K562 (cell line): Measurements from ENCODE around the gene TEX28. TPM values are rescaled to one million over a fixed set of nuclear protein-coding genes. Genes with fewer than 3 reads are reported as not detected.

ENCODE experiments used
- polyA plus RNA-seq, 8 experiments: library from polyadenylated mRNA; depleted of rRNA in 4 of 8; stranded (reverse) in 5 of 8; unstranded in 3 of 8; fragments of >200 nt; fragmentation: Nextera tagmentation in 2 of 8; fragmentation: Illumina TruSeq in 1 of 8; extraction: Ambion mirVana in 2 of 8; extraction: Trizol in 1 of 8; gene quantifications; 2 replicates each; pipeline versions ENCODE4 v1.2.1 to v1.2.3, GENCODE V29; 2011 to 2014; ENCODE audit warnings: inconsistent platforms in 1 of 8, missing spikeins in 1 of 8
- total RNA-seq, 7 experiments: library from RNA; depleted of rRNA in 6 of 7; stranded (reverse); fragments of >200 nt in 6 of 7; fragmentation: Illumina TruSeq in 2 of 7; extraction: Trizol in 2 of 7; gene quantifications; 2 replicates each; pipeline versions ENCODE4 v1.2.1 to v1.2.3, GENCODE V29; 2011 to 2021; ENCODE audit warnings: low replicate concordance in 1 of 7

TEX28 gene
- total and polyA plus RNA-seq, 9 of the 15 experiments (the other 6 are each of a cell fraction or from before 2014, with no cell fraction given) = not detected

Other genes starting within 250 kb of the TEX28 start
Only the 7 nearest of the 19 such genes appear.
- gene OPN1MW, start 112.5 kb downstream of the TEX28 start, total RNA-seq (2014; rRNA removed) = not detected in 2 replicates
- gene OPN1MW, start 112.5 kb downstream of the TEX28 start, total RNA-seq (2014; rRNA removed; fragmentation: Illumina TruSeq; extraction: Trizol) = not detected in 2 replicates
- not detected in 2 replicates for gene OPN1MW, start 112.5 kb downstream of the TEX28 start, total RNA-seq (2015; rRNA removed; fragmentation: Illumina TruSeq; extraction: Trizol)
- not detected in 2 replicates for gene OPN1MW, start 112.5 kb downstream of the TEX28 start, total RNA-seq (2021)
- gene OPN1MW, start 112.5 kb downstream of the TEX28 start, polyA plus RNA-seq (2011; rRNA removed) = not detected in 2 replicates
- gene OPN1MW, start 112.5 kb downstream of the TEX28 start, polyA plus RNA-seq (2014; fragmentation: Illumina TruSeq; extraction: Trizol) = not detected in 2 replicates
- not detected for gene OPN1MW, start 112.5 kb downstream of the TEX28 start, polyA plus RNA-seq (2014; fragmentation: Nextera tagmentation; extraction: Ambion mirVana)
- not detected in 2 replicates for gene OPN1MW, start 112.5 kb downstream of the TEX28 start, polyA plus RNA-seq (2014; rRNA removed)
- not detected in 2 replicates for gene OPN1MW2, start 75.4 kb downstream of the TEX28 start, total RNA-seq (2014; rRNA removed)
- not detected in 2 replicates for gene OPN1MW2, start 75.4 kb downstream of the TEX28 start, total RNA-seq (2014; rRNA removed; fragmentation: Illumina TruSeq; extraction: Trizol)
- gene OPN1MW2, start 75.4 kb downstream of the TEX28 start, total RNA-seq (2015; rRNA removed; fragmentation: Illumina TruSeq; extraction: Trizol) = not detected in 2 replicates
- gene OPN1MW2, start 75.4 kb downstream of the TEX28 start, total RNA-seq (2021) = not detected in 2 replicates
- 0.14 TPM in 1 of 2 replicates, not detected in the other for gene OPN1MW2, start 75.4 kb downstream of the TEX28 start, polyA plus RNA-seq (2011; rRNA removed)
- 0.17 TPM in 1 of 2 replicates, not detected in the other for gene OPN1MW2, start 75.4 kb downstream of the TEX28 start, polyA plus RNA-seq (2014; fragmentation: Illumina TruSeq; extraction: Trizol)
- under 1 TPM in 1 of 2 experiments, not detected in 1; 0.06 TPM for gene OPN1MW2, start 75.4 kb downstream of the TEX28 start, polyA plus RNA-seq (2014; fragmentation: Nextera tagmentation; extraction: Ambion mirVana)
- not detected in 2 replicates for gene OPN1MW2, start 75.4 kb downstream of the TEX28 start, polyA plus RNA-seq (2014; rRNA removed)
- gene OPN1MW3, start 37.5 kb downstream of the TEX28 start, total RNA-seq (2014; rRNA removed) = not detected in 2 replicates
- gene OPN1MW3, start 37.5 kb downstream of the TEX28 start, total RNA-seq (2014; rRNA removed; fragmentation: Illumina TruSeq; extraction: Trizol) = not detected in 2 replicates
- gene OPN1MW3, start 37.5 kb downstream of the TEX28 start, total RNA-seq (2015; rRNA removed; fragmentation: Illumina TruSeq; extraction: Trizol) = not detected in 2 replicates
- gene OPN1MW3, start 37.5 kb downstream of the TEX28 start, total RNA-seq (2021) = not detected in 2 replicates
- not detected in 2 replicates for gene OPN1MW3, start 37.5 kb downstream of the TEX28 start, polyA plus RNA-seq (2011; rRNA removed)
- not detected in 2 replicates for gene OPN1MW3, start 37.5 kb downstream of the TEX28 start, polyA plus RNA-seq (2014; fragmentation: Illumina TruSeq; extraction: Trizol)
- gene OPN1MW3, start 37.5 kb downstream of the TEX28 start, polyA plus RNA-seq (2014; fragmentation: Nextera tagmentation; extraction: Ambion mirVana) = not detected
- not detected in 2 replicates for gene OPN1MW3, start 37.5 kb downstream of the TEX28 start, polyA plus RNA-seq (2014; rRNA removed)
- 0.54 and 0.61 TPM in 2 replicates for gene TKTL1, start 671 bp upstream of the TEX28 start, total RNA-seq (2014; rRNA removed)
- gene TKTL1, start 671 bp upstream of the TEX28 start, total RNA-seq (2014; rRNA removed; fragmentation: Illumina TruSeq; extraction: Trizol) = 0.29 and 0.44 TPM in 2 replicates
- 0.19 and 0.29 TPM in 2 replicates for gene TKTL1, start 671 bp upstream of the TEX28 start, total RNA-seq (2015; rRNA removed; fragmentation: Illumina TruSeq; extraction: Trizol)
- gene TKTL1, start 671 bp upstream of the TEX28 start, total RNA-seq (2021) = 0.35 and 0.51 TPM in 2 replicates
- 0.18 and 0.64 TPM in 2 replicates for gene TKTL1, start 671 bp upstream of the TEX28 start, polyA plus RNA-seq (2011; rRNA removed)
- gene TKTL1, start 671 bp upstream of the TEX28 start, polyA plus RNA-seq (2014; fragmentation: Illumina TruSeq; extraction: Trizol) = 0.51 and 0.71 TPM in 2 replicates
- under 1 TPM; 0.18 to 0.71 TPM for gene TKTL1, start 671 bp upstream of the TEX28 start, polyA plus RNA-seq (2014; fragmentation: Nextera tagmentation; extraction: Ambion mirVana)
- 0.38 and 0.62 TPM in 2 replicates for gene TKTL1, start 671 bp upstream of the TEX28 start, polyA plus RNA-seq (2014; rRNA removed)
- gene FLNA, start 79.5 kb upstream of the TEX28 start, total RNA-seq (2014; rRNA removed) = 554 and 803 TPM in 2 replicates
- 72.2 and 110 TPM in 2 replicates for gene FLNA, start 79.5 kb upstream of the TEX28 start, total RNA-seq (2014; rRNA removed; fragmentation: Illumina TruSeq; extraction: Trizol)
- 135 and 162 TPM in 2 replicates for gene FLNA, start 79.5 kb upstream of the TEX28 start, total RNA-seq (2015; rRNA removed; fragmentation: Illumina TruSeq; extraction: Trizol)
- 672 and 735 TPM in 2 replicates for gene FLNA, start 79.5 kb upstream of the TEX28 start, total RNA-seq (2021)
- 86.6 and 165 TPM in 2 replicates for gene FLNA, start 79.5 kb upstream of the TEX28 start, polyA plus RNA-seq (2011; rRNA removed)
- 329 and 438 TPM in 2 replicates for gene FLNA, start 79.5 kb upstream of the TEX28 start, polyA plus RNA-seq (2014; fragmentation: Illumina TruSeq; extraction: Trizol)
- gene FLNA, start 79.5 kb upstream of the TEX28 start, polyA plus RNA-seq (2014; fragmentation: Nextera tagmentation; extraction: Ambion mirVana) = 1 to 10 TPM; 6.2 to 6.8 TPM
- 226 and 245 TPM in 2 replicates for gene FLNA, start 79.5 kb upstream of the TEX28 start, polyA plus RNA-seq (2014; rRNA removed)
- 32.9 and 36.2 TPM in 2 replicates for gene EMD, start 84.2 kb upstream of the TEX28 start, total RNA-seq (2014; rRNA removed)
- gene EMD, start 84.2 kb upstream of the TEX28 start, total RNA-seq (2014; rRNA removed; fragmentation: Illumina TruSeq; extraction: Trizol) = 37.5 and 38.3 TPM in 2 replicates
- 61.9 and 67.8 TPM in 2 replicates for gene EMD, start 84.2 kb upstream of the TEX28 start, total RNA-seq (2015; rRNA removed; fragmentation: Illumina TruSeq; extraction: Trizol)
- gene EMD, start 84.2 kb upstream of the TEX28 start, total RNA-seq (2021) = 124 and 135 TPM in 2 replicates
- gene EMD, start 84.2 kb upstream of the TEX28 start, polyA plus RNA-seq (2011; rRNA removed) = 77.4 and 81.2 TPM in 2 replicates
- gene EMD, start 84.2 kb upstream of the TEX28 start, polyA plus RNA-seq (2014; fragmentation: Illumina TruSeq; extraction: Trizol) = 177 and 206 TPM in 2 replicates
- 1 to 10 TPM; 2.3 to 3.1 TPM for gene EMD, start 84.2 kb upstream of the TEX28 start, polyA plus RNA-seq (2014; fragmentation: Nextera tagmentation; extraction: Ambion mirVana)
- 86.7 and 110 TPM in 2 replicates for gene EMD, start 84.2 kb upstream of the TEX28 start, polyA plus RNA-seq (2014; rRNA removed)
- 4,111 and 4,705 TPM in 2 replicates for gene RPL10, start 103.3 kb upstream of the TEX28 start, total RNA-seq (2014; rRNA removed)
- 3,682 and 4,010 TPM in 2 replicates for gene RPL10, start 103.3 kb upstream of the TEX28 start, total RNA-seq (2014; rRNA removed; fragmentation: Illumina TruSeq; extraction: Trizol)
- gene RPL10, start 103.3 kb upstream of the TEX28 start, total RNA-seq (2015; rRNA removed; fragmentation: Illumina TruSeq; extraction: Trizol) = 3,735 and 3,774 TPM in 2 replicates
- 4,299 and 4,408 TPM in 2 replicates for gene RPL10, start 103.3 kb upstream of the TEX28 start, total RNA-seq (2021)
- 5,297 and 6,545 TPM in 2 replicates for gene RPL10, start 103.3 kb upstream of the TEX28 start, polyA plus RNA-seq (2011; rRNA removed)
- gene RPL10, start 103.3 kb upstream of the TEX28 start, polyA plus RNA-seq (2014; fragmentation: Illumina TruSeq; extraction: Trizol) = 6,119 and 7,432 TPM in 2 replicates
- gene RPL10, start 103.3 kb upstream of the TEX28 start, polyA plus RNA-seq (2014; fragmentation: Nextera tagmentation; extraction: Ambion mirVana) = 1,000 to 10,000 TPM; 5,014 to 7,600 TPM
- 6,193 and 7,323 TPM in 2 replicates for gene RPL10, start 103.3 kb upstream of the TEX28 start, polyA plus RNA-seq (2014; rRNA removed)